GM19328 (cell line): Measurements from ENCODE around the gene CCL15.
"Not testable (repeated sequence)": the region's sequence is repeated elsewhere in the genome, so short reads cannot be mapped to it uniquely, and the experiment has no call there.

Experiments used
- ATAC-seq: cut with Tn5 transposase; IDR thresholded peaks from one replicate; pipeline ENCODE4 v1.9.1; 2021; ENCODE audit warnings: mild to moderate bottlenecking, moderate library complexity; ENCODE audit not compliant: unreplicated experiment

The CCL15 gene, protein sequence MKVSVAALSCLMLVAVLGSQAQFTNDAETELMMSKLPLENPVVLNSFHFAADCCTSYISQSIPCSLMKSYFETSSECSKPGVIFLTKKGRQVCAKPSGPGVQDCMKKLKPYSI

DNA sequence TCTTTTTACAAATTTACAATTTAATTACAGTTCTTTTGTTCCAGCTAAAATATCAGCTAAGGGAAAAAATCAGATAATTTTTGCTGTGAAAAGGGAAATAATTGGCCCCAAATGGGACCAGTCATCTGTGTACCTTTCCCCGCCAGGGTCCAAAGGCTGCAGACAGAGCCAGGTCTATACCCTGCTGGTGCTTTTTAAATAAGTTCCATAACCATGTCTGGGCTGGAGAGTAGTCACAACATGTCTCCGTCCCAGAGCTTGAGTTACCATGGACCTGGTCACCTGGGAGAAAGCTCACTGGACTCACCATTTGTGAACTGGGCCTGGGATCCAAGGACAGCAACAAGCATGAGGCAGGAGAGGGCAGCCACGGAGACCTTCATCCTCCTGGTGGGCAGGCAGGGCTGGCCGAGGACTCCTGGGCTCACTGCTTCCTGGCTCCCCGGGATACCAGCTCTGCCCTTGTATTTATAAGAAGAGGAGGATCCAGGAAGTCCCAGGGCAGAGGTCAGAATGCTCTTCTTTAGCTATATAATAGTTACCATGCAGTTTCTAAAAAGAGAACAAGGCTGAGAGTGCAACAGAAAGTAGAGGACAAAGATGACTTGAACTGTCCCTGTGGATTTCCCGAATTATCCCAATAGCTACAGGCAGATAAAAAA is at the start of gene CCL15:
Gene CCL15 (minus strand): TSS at position 444 of the 662 bp plus-strand sequence. CDS start 61 bp downstream, at position 383.
- ATAC-seq = no peak

DNA sequence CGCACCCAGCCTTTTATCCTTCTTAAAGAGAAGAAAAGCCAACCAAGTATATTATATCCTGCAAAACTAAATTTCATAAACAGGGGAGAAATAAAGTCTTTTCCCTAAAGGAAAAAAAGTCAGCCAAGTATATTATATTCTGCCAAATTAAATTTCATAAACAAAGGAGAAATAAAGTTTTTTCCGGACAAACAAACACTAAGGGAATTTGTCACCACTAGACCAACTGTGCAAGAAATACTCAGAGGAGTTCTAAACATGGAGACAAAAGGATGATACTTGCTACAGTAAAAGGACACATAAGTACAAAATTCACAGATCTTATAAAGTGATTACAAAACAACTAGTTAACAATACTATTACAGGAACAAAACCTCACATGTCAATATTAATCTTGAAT is 48.3 kb upstream of the CCL15 start:
- no peak for ATAC-seq

DNA sequence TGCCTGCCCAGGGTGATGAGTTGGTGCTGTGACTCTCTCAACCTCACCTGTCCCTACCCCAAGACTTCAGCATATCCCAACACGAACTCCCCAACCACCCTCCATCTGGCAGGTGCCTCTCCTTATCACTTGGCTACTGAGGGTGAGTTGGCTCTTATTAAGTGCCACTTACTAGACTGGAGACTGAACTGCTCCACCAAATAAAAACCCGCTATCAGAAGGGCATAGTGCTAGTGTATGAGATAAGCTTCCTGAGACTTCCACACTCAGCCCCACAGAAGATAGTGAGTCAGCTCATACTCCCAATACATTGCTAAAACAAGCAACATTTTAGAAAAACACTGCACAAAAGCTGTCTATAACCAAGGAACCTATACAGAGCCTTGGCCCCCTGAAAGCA is 46.7 kb upstream of the CCL15 start:
- no peak for ATAC-seq

DNA sequence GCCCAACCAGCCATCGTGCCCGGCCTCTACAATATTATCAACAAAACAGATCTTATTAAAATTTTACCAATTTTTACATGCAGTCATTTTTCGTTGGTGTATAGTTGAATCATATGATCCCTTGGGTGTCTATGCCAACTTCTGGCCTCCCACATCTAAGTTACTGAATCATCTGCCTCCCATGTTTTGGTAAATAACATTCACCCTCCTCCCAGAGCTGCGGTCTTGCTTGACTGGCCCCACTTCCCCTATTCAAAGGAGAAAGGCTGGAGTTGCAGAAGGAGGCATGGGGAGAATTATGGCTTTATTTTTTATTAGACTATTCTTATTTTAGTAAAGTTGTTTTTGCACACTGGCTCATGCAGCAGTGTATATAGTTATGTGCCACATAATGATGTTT is 34.9 kb upstream of the CCL15 start:
- no peak for ATAC-seq

DNA sequence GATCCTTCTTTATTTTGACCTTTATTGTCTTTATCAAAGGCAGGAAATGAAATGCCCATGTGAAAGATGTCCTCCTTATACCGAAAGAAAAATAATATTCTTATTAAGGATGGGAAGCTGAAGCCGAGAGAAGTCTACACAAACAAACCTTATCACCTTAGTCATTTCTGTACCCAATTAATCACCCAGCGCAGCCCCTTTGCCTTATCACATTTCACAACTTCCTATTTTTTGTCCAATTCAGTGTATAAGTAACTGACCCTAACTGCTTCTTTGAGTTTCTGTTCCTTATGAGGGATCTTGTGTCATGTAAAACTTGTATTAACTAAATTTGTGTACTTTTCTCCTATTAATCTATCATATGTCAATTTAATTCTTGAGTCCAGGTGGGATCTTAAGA is 32.8 kb upstream of the CCL15 start:
- no peak for ATAC-seq

DNA sequence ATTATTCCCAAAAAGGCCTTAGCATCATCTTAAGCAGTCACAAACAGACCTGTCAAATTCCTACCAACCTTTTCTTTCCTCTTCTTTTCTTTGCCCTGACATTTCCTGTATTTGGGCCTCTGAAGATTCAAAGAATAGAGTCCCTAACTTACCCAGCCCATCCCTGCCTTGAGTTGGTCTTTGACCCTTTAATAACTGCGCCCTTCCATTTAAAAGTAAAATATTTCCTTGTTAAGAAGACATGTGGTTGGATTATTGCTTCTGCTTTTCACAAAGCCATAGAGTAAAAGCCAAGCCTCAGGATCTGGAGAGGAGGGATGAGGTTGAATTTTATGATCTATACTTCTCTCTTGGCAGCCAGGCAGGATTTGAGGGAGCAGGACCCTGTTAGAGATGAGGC is 29.6 kb upstream of the CCL15 start:
- ATAC-seq = no peak

DNA sequence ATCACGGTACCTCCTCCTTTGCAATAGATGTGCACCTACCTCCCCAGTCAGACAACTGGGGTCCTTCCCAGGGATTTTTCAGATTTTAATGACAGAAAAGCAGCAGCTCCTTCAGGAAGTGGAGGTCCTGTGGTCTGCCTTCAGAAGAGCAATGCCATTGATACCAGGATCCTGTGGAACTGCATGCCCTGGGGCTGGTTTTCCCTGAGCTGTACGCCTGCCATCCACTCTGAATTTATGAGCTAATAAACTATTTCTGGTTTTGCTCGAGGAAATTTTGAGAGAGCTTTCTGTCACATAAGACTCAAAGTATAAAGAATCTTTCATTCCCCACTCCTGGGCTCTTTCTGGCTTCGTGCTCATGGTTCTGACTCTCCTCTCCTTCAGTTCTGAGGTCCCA is 26.4 kb upstream of the CCL15 start:
- ATAC-seq = no peak

DNA sequence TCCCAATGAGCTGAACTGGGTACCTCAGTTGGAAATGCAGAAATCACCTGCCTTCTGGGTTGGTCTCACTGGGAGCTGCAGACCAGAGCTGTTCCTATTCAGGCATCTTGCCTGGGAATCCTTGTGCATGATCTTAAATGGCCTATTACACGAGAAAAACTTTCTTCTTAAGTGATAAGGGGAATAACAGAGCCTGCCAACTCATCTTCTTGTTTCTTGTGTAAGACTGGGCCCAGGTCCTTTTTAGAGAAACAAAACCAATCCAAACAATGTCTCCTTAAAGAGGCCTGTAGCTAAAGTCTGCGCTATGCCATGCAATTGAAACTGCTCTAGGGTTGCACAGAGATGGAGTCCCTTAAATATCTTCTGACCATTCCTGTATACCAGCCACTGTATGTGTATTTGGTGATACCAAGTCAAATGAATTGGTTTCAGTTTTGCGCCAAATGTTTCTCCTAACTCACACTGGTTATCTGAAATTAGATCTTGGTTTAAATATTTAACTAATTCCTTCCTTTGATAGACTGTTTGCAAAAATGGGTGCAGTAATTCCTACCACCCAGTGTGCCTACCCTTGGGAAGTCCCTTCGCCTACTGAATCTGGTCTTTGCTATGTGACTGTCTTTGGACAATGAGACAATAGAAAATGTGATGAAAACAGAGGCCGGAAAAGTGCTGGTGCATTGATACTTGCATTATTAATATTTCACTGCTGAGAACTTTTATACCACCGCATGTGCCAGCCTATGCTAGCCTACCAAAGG is 22.9 kb upstream of the CCL15 start:
- no peak for ATAC-seq

DNA sequence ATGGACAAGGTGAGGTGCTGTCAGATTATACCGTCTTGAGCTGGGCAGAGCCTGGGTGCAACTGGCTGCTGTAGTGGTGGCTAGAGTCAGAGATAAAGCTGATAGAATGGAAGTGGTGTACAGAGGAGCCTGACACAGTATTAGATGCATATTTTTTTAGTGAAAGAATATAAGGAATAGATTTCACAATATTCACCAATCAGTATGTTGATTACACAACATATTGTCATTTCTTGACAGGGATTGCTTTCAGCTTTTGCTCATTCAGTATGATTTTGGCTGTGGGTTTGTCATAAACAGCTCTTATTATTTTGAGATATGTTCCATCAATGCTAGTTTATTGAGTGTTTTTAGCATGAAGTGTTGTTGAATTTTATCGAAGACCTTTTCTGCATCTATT is 18.1 kb upstream of the CCL15 start:
- no peak for ATAC-seq

DNA sequence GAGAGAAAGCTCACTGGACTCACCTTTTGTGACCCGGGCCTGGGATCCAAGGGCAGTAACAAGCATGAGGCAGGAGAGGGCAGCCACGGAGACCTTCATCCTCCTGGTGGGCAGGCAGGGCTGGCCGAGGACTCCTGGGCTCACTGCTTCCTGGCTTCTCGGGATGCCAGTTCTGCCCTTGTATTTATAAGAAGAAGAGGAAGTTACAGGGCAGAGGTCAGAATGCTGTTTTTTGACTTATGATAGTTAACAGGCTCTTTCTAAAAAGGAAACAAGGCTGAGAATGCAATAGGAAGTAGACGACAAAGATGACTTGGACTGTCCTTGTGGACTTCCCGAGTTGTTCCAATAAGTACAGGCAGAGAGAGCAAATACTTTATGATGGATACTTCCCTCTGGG is 16.4 kb upstream of the CCL15 start, which contains the start of gene CCL23:
Gene CCL23 (minus strand): TSS at position 174 of the 400 bp plus-strand sequence. CDS start 75 bp downstream, at position 99.
- no peak for ATAC-seq

DNA sequence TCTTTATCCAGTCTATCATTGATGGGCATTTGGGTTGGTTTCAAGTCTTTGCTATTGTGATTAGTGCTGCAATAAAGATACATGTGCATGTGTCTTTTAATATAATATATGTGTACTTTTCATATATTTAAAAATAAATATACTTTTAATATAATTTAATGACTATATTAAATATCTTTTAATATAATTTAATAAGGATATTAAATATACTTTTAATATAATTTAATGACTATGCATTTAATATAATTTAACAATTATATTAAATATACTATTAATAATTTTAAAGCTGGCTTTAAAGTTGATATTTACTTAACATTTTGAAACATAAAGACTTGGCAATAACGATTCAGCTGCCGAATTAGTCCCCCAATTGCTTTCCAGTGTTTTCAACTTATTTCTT is 15.2 kb upstream of the CCL15 start:
- no peak for ATAC-seq

DNA sequence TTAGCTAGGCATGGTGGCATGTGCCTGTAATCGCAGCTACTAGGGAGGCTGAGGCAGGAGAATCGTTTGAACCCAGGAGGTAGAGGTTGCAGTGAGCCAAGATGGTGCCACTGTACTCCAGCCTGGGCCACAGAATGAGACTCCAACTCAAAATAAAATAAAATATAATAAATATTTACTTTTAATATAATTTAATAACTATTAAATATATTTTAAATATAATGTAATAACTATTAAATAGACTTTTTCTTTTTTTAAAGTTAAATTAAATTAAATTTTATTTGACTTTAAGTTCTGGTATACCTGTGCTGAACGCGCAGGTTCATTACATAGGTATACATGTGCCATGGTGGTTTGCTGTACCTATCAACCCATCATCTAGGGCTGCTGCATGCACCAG is 14.5 kb upstream of the CCL15 start:
- ATAC-seq = not testable (repeated sequence)

DNA sequence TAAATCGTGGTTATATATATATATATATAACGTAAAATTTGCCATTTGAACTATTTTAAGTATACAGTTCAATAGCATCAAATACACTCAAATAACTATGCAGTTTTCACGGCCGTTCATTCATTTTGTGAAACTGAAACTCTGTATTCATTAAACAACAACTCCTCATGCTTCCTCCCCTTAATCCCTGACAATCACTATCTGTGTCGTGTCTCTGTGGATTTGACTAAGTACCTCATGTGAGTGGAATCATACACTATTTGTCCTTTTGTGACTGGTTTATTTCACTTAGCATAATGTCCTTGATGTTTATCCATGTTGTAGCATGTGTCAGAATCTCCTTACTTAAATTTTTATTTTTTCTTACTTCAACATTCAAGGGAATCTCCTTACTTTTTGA is 13.6 kb upstream of the CCL15 start:
- ATAC-seq = no peak

DNA sequence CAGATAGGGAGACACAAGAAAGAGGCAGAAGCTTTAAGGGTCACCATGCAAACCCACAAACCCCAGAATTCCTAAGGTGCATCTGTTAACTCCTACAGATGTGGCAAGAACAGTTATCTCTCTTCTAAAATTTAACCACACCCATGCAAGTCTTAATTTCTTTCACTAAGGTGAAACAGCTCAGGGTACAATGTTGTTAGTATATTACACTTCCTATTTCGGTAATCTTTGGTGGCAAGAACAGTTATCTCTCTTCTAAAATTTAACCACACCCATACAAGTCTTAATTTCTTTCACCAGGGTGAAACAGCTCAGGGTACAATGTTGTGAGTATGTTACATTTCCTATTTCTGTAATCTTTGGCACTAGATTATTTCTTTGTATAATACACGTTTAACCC is 9.8 kb upstream of the CCL15 start:
- ATAC-seq = no peak

DNA sequence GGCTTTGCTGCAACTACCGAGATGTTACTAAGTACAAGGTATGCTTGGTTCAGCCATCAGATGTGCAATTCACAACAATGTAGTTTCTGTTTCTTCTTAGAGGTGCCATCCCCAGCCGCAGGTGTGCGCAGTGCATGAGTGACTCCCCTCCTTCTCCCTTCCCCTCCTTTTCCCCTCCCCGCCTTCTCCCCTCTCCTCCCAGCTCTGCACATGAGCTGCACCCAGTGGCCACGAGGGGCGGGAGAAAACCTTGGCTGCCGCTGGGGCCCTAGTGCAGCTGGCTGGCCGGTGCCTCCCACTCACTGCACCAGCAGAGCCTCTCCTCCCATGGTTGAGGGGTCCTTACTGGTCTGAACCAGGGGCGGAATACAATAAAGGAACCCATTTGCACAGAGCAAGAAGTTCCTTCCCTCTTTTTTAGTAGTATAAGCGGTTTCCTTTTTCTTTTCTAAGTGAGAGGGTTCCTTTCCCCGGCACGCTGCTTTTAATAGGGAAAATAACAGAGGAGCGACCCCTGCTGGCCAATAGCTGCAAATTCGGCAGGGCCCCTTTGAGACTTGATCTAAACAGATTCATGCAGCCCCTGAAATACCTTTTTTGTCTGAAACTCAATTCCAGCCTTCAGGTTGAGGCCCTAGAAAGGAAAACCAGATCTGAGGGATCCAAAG is 7.8 kb upstream of the CCL15 start:
- no peak for ATAC-seq

DNA sequence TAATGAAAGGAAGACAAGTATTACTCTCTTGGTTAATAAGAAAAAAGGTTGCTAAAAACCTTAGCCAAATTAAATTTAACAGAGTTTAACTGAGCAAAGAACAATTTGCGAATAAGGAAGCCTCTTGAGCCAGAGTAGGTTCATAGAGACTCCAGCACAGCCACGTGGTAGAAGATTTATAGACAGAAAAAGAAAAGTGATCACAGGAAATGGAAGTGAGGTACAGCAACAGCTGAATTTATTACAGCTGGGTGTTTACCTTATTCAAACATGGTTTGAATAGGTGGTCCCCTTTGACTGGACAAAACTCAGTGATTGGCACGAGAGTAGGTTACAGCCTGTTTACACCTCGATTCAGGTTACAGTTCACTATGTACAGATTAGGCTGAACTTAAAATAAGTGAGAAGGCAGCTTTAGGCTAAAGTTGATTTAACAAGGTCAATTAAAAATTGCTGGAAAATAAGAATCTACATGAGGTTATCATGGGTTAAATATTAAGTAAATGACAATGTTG is 3.3 kb upstream of the CCL15 start:
- ATAC-seq = no peak

DNA sequence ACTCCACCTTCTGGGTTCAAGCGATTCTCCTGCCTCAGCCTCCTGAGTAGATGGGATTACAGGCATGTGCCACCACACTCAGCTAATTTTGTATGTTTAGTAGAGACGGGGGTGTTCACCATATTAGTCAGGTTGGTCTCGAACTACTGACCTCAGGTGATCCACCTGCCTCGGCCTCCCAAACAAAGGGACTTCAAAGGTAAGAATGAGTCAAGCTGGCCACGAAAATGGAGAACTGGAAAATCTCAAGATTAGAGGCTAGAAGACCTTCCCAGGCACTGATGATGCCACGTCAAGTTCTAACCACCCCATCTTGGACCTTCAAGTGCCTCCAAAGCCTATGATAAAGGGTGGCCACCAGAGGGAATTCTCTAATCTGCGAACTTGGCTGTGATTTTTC is 1.3 kb upstream of the CCL15 start:
- no peak for ATAC-seq

DNA sequence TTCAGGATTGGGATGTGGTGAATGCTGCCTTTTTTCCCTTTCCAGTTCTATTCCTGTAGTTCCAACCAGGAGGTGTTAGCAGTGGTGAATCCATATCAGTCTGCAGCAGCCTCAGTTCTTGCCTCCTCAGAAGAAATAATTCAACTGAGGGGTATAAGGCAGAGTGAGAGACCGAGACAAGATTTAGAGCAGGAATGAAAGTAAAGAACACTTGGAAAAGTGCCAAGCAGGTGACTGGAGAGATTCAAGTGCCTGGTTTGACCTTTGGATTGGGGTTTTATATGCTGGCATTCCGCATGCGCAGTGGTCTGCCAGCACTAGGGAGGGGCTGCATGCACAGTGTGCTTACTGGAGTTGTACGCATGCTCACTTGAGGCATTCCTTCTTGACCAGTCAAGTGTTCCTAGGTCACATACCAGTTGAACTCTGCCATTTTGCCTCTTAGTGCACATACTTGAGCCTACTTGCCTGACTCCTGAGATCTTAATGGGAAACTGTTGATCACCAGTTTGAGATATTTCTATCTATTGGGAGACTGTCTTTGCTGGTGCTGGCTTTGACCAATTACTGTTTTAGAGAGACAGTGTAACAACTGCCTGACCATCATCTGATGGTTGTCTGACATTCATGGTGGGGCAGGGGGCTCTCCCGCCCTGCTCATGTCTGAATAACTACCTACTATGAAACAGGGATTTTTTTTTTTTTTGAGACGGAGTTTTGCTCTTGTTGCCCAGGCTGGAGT is 680 bp upstream of the CCL15 start:
- no peak for ATAC-seq

DNA sequence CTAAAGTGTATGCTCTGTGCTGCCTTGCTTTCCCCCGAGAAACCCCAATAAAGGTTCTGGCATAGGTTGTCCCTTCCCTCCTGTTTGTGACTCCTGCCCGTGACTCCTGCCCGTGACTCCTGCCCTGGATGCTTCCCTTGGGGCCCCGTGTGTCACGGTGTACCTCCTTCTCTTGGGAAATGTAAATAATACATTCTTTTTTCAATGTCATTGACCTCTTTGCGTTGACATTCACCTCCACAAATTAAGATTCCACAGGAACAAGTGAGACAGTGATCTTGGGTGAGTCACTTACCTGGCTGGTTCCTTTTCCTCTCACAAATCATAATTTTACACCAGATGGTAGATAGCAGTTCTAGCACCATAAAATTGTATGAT is 632 bp downstream of the CCL15 start:
- ATAC-seq = no peak

DNA sequence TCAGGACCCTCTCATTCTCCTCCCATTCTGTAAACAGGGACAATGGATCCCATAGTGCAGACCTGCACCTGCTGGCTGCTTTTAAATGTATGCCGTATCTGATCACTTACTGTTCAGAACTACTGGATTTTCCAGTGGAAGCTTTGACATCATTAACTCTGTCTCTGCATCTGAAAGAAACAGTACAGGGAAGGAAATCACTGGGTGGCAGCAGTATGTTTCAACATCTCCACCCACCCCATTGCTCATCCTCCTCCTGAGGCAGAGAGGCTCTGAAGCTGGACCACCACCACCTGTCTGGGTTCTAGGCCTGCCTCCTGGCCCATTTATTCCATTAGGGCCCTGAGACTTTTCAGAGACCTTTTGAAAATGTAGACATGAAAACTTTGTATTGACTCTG is 2.6 kb downstream of the CCL15 start:
- ATAC-seq = no peak

DNA sequence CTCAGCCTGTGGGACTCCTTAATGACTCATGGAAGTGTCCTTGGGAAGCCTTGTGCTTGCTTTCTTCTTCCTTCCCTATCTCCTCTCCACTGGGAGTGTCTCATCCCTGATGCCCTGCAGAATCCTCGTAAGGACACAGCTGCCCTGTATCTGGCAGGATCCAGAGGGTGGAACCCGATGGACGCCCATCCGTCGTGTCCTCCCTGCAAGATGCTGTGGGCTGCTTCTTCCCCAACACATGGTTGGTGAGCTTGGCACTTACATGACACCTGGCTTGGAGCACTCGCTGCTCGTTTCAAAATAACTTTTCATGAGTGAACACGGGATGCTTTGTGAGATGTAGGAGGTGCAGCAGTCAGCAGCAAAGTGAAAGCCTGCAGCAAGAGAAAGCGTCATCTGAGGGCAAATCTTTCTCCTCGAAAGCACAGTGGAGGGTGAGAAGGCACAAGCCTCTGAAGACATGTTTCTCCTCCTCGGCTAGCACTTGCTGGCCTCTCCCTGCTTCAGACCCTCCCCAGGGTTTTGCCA is 3.3 kb downstream of the CCL15 start:
- no peak for ATAC-seq
